ENCODE results near the gene NLK.

- TF ChIP-seq, protein P1, sequence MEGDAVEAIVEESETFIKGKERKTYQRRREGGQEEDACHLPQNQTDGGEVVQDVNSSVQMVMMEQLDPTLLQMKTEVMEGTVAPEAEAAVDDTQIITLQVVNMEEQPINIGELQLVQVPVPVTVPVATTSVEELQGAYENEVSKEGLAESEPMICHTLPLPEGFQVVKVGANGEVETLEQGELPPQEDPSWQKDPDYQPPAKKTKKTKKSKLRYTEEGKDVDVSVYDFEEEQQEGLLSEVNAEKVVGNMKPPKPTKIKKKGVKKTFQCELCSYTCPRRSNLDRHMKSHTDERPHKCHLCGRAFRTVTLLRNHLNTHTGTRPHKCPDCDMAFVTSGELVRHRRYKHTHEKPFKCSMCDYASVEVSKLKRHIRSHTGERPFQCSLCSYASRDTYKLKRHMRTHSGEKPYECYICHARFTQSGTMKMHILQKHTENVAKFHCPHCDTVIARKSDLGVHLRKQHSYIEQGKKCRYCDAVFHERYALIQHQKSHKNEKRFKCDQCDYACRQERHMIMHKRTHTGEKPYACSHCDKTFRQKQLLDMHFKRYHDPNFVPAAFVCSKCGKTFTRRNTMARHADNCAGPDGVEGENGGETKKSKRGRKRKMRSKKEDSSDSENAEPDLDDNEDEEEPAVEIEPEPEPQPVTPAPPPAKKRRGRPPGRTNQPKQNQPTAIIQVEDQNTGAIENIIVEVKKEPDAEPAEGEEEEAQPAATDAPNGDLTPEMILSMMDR (conservative IDR thresholded peaks at IDR 0.05 in 1 of 2, IDR thresholded peaks at IDR 0.05 in 1 of 2; ENCODE audit: low read depth in 1 of 2, low read length in 2 of 2), result no peak
- no peak for TF ChIP-seq EZH2 (IDR thresholded peaks at IDR 0.05; ENCODE audit: low read length, missing control alignments)
These were observed 23.2 kb downstream of the NLK start for GRCh38 chr17:28065706-28066105.

All from fibroblast of lung (primary cell).